WI38 (cell line): ENCODE results near the gene ASNSD1.
A peak's percentile ranks its signal among the peaks of the same experiment; 100 is the strongest.
"Not testable (repeated sequence)": the region's sequence is repeated elsewhere in the genome, so short reads cannot be mapped to it uniquely, and the experiment has no call there.

Experiments used
- H3K4me3 ChIP-seq: 2 replicates; pipeline ENCODE4 v1.5.1; 2011; ENCODE audit warnings: low read depth, mild to moderate bottlenecking, control low read depth, low read length
- CTCF ChIP-seq: IDR thresholded peaks from 2 replicates; pipeline ENCODE4 v1.5.1; 2012; ENCODE audit warnings: low read depth, mild to moderate bottlenecking, control low read depth, low read length

Gene ASNSD1

GRCh38 chr2:189660803-189661147 is 484 bp upstream of the ASNSD1 start:
- no peak overlapping the region for H3K4me3 ChIP-seq
- no peak for TF ChIP-seq CTCF

DNA sequence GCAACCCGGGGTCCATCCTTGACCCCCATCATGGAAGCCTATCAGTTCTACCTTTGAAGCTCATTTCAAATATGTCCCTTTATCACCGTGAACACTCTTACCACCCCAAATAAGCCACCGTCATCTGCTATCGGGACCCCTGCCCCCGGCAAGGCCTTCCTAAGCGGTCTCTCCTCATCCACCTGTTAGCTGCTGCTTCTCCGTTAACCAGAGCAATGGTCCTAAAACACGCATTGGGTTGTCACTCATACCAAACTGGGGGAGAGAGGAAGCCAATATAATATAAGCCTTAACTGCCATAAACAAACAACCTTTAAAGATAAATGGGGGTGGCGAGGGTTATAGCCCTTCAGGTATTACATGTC is 680 bp downstream of the ASNSD1 start:
- peak overlapping the region; percentile 95 for H3K4me3 ChIP-seq
- TF ChIP-seq CTCF = no peak

DNA sequence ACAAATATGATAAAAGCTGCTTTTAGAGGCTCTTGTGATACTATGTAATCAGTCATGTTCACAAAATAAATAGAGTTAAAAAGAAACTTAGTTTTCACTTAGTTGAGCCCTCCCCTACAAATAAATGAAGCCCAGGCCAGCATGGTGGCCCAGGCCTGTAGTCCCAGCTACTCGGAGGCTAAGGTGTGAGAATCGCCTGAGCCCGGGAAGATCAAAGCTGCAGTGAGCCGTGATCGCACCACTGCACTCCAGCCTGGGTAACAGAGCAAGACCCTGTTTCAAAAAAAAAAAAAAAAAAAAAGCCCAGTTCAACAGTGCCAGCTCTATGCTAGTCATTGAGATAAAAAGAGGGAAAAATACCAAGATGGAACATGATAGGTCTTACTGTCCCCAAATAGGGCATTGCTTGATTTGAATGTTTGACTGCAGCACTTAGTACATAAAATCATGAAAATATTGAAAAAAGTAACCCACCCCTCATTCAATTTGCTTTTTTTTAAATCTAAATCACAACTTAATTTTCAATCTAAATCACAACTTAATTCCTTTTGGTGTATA is 1.5 kb downstream of the ASNSD1 start:
- peak overlapping the region; percentile 95; the same call in 1 of the 2 replicates for H3K4me3 ChIP-seq
- no peak for TF ChIP-seq CTCF

GRCh38 chr2:189663319-189663718 is 2.1 kb downstream of the ASNSD1 start:
- H3K4me3 ChIP-seq = not testable (repeated sequence)

GRCh38 chr2:189669913-189670312 is 8.7 kb downstream of the ASNSD1 start:
- no peak for TF ChIP-seq CTCF
- H3K4me3 ChIP-seq = no peak overlapping the region

DNA sequence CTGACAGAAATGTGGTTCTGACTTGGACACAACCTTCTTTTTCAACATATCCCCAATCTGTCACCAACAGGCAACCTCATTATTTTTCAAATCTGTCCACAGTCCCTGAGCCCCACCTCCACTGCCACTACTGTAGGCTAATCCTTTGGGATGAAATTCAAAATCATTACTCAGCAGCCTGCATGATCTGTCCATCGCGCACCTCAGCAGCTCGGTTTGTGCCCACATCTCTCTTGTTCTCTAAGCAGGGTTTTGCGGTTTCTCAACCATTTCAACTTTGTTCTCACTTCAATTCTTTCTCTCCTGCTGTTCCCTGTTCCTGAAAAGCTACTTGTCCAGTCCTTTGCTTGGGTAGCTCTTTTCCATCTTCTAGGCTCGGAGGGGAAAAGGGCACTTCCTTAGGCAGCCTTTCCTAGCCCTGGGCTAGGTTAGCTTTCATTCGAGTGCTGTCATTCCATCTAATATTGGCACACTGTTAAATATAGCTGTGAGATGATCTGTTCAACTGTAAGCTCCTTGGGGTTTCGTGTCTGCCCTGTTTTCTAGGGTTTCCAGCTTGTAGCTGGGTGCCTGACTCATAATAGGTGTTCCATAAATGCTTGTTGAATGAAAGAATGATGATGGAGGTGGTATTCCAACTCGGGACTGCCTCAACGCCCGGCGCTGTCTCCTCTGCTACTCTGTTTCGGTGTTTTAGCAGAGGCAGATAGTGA is 12.6 kb downstream of the ASNSD1 start:
- no peak for TF ChIP-seq CTCF
- peak overlapping the region; percentile 83 for H3K4me3 ChIP-seq

- TF ChIP-seq CTCF = peak; percentile 71
- peak within 1 kb of the TSS; percentile 83 for H3K4me3 ChIP-seq
Observed at GRCh38 chr2:189674374-189675112, 13.3 kb downstream of the ASNSD1 start, which contains the start of gene ANKAR. Gene ANKAR, plus strand, starts transcription at chr2:189674670. Its CDS starts 1,821 bp downstream, at chr2:189676491.
